GM18858 (cell line): ENCODE results near the gene OR4F15.
"Not testable (repeated sequence)": the region's sequence is repeated elsewhere in the genome, so short reads cannot be mapped to it uniquely, and the experiment has no call there.

Experiments
- ATAC-seq: cut with Tn5 transposase; IDR thresholded peaks from one replicate; pipeline ENCODE4 v1.9.1; 2021; ENCODE audit not compliant: unreplicated experiment

The OR4F15 gene, protein sequence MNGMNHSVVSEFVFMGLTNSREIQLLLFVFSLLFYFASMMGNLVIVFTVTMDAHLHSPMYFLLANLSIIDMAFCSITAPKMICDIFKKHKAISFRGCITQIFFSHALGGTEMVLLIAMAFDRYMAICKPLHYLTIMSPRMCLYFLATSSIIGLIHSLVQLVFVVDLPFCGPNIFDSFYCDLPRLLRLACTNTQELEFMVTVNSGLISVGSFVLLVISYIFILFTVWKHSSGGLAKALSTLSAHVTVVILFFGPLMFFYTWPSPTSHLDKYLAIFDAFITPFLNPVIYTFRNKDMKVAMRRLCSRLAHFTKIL

DNA sequence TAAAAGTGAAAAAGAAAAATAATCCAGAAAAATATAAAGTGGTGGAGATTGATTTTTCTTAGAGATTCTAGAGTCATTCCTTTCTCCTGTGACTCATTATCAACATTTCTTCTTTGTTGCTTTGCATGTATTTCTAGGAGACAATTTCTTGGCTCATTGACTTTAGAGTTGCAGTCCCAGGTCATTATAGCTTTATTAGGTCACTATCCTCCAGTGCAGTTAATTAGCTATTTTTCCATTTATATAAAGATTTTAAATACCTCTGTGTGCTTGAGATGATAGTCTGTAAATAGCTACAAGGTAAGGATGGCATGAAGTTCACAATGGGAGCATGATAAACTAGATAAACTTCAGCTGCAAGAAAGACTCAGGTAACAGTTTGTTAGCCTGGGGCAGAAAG, at the start of gene OR4F15:
OR4F15 (plus strand) TSS at position 301 of the 400 bp plus-strand sequence. CDS start 5,985 bp downstream, outside the sequence.
- no peak for ATAC-seq

DNA sequence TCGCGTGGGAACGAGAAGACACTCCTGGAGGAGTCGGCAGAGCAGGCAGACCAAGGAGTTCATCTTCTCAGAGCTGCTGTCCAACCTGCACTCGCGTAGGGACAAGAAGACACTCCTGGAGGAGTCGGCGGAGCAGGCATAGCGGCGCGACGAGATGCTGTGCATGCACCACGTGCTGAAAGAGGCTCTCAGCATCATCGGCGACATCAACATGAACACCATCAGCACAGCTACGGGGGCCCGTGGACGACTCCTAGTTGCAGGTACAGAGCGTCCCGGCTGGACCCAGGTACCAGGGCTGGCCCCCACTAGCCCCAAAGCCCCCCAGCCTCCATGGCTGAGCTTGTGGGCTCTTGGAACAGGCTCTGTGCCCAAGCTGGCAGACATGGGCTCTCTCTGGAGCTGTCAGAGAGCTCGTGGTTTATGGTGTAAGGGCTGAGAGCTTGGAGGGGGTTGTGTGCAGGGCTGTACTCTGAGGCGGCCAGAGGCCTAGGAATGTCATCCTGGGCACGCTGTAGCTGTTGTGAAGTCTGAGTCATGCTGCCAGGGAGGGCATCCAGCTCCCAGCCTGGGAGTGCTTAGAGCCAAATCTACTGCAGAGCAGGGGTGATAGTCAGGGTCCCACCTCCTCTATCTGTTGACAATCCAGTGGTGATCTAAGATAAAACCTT, 47.2 kb upstream of the OR4F15 start:
- not testable (repeated sequence) for ATAC-seq

DNA sequence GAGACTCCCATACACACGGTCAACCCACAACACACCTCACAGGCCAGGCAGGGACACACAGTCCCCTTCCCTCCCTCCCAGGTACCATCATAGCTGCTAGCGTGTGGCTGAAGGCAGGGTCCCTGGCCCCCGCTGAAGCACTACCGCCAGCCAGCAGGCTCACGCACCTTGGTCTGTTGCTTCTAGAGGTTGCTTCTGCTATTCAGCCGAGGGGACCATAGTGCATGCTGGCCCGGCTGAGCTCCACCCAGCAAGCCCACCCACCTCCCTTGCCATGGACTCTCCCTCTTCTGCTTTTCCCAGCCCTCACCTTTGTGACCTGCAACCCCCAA, 46.7 kb upstream of the OR4F15 start:
- not testable (repeated sequence) for ATAC-seq

DNA sequence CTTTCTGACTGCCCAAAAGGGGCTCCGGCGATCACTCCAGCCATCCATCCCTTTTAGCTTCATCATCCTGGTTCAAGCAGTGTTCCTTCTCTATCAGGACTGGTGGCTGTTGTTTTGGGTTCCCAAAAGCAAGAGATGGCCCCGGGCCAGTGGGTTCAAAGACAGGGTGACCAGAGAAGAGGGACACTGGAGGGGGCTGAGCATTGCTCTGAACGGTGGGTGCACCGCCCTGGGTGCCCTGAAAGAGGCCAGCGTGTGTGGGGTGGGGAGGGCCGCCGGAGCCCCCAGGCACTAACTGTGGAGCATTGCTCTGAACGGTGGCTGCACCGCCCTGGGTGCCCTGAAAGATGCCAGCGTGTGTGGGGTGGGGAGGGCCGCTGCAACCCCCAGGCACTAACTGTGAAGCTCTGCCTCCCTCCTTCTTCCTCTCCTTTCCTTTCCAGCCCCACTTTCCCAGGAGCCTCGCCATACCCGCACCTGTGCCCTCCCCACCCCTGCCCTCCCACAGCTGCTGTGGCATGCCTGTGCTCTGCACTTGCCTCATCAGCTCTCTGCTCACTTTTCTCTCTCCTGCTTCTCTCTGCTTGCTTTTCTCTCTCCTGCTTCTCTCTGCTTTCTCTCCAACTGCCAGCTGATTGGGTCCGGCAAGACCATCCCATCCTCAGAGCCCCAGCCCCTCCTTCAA, 46.1 kb upstream of the OR4F15 start:
- no peak for ATAC-seq

DNA sequence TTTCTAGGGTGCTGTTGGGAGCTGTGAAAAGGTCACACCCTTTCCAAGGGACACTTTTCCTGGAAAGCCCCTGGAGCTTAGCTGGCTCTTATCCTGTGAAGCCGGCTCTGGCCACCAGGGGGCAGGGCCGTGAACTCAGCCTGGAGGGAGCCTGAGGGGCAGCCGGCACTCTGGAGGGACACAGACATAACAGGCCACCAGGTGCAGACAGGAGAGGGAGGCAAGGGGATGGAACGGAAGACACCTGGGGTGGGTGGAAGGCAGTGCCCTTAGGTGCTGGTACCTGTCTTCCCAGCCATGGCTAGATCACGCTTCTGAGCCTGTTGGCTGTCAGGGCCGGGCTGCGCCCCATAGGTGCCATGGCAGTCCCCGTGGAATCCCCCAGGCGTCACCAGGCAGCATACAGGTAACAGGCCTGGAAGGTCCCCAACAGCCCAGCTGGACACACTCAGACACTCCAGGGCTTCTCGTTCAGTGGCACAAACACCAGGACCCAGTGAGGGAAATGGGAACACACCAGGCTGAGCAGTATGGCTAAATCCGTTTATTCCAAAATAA, 44.8 kb upstream of the OR4F15 start:
- ATAC-seq: not testable (repeated sequence)

DNA sequence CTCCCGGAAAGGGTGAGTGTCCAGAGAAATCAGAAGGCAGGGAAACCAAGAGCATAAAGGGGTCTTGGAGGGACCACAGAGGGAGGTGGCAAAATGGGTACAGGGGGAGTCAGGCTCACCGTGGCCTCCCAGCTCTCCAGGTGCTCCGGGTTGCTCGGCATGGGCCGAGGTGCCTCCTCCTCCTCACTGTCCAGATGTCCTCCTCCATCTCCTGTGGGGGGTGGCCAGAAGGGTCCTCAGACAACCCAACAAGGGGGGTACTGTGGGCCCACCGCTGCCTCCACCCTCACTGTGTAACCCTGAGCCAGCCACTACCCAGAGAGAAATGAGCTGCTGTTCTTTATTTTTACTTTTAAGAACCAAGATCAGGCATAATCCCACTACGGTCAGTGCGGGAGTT, 39.1 kb upstream of the OR4F15 start:
- ATAC-seq: no peak

DNA sequence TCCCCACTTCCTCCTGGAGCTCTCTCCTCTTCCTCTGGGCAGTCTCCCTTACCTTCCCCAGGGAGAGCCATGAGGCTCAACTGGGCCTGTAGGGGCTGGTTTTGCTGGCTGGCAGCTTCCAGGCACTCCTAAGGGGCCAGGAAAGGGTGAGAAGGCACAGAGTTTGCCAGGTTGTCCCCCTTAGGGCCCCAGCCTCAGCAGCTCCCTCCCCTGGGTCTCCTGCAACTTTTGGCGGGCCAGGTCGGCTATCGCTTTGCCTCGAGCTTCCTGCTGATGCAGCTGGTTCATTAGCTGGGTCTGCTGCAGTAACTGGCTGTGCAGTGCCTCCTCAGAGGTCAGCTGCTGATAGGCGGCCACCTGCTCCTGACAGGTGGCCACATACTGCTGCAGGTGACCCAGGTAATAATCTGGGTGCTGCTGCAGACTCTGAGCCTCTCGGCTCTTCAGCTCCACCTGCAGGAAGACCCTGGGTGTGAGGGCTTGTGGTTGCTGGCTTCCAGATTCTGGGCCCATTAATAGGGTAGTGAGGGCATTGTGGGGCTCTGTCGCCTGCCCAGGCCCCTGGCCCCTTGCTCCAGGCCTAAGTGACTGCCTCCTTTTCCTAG, 38.4 kb upstream of the OR4F15 start:
- ATAC-seq: no peak

DNA sequence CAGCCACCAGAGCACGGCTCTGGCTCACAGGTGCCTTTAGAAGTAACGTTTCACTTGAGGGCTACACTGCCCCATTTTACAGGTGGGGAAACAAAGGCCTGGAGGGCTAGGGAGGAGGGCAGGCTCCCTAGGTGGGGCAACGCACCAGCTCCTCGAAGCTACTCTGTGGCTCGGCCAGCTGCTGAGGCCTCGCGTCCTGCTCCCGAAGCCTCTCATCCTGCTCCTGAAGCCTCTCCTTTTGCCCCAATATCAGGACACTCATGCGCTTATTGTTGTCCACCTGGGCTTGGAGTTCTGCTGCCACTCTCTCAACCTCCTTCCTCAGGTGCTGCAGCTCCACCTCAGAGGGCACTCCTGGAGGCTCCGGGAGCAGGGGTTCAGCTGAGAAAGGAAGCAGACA, 36.9 kb upstream of the OR4F15 start:
- ATAC-seq: no peak

DNA sequence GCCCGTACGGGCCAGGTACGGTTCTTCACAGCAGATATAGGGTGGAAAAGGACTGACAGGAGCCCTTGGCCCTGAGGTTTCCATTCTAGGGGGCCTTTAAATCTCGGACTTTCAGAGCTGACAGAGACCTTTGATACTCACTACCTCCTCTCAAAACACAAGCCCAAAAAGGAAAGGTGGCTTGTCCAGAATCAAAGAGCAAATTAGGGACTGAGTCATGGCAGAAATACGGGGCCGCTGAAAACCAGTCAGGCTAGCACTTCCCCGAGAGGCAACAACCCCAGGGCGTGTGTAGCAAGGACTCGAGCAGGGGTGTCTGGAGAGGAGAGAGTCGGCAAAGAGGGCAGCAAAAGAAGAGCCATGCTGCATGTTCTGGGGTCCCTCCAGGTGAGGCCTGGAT, 33.4 kb upstream of the OR4F15 start:
- not testable (repeated sequence) for ATAC-seq

DNA sequence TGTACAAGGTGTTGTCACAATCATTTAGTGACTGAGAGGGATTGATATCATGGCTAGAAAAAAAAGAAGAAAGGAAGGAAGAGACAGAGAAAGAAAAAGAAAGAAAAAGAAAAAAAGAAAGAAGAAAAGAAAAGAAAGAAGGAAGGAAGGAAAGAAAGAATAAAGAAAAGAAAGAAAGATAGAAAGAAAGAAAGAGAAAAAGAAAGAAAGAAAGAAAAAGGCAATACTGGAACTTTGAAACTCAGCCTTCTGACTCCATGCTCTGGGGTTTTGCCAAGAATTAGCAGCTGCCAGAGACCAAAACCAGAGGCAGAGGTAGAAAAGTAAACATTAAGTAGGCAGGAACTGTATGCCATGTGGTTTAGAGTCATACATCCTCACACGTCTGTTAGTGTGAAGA, 31.8 kb upstream of the OR4F15 start:
- not testable (repeated sequence) for ATAC-seq

DNA sequence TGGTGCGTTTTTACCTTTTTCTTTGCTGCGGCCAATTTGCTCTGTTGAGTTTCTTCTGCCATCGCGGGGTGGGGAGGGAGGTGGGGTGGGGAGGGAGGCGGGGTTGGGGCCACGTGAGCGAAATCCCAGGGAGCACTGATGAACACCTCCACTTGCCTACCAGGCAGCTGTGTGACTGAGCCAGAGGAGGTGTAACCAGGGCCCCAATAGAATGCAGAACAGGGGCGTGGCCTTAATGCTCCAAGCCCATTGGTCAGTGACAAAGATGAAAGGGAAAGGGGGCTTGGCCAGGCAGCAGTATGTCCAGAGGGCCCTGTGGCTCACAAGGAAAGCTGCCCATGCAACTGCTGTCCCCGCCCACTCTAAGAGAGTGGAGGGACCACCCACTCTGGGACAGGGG, 30.1 kb upstream of the OR4F15 start:
- ATAC-seq: no peak

DNA sequence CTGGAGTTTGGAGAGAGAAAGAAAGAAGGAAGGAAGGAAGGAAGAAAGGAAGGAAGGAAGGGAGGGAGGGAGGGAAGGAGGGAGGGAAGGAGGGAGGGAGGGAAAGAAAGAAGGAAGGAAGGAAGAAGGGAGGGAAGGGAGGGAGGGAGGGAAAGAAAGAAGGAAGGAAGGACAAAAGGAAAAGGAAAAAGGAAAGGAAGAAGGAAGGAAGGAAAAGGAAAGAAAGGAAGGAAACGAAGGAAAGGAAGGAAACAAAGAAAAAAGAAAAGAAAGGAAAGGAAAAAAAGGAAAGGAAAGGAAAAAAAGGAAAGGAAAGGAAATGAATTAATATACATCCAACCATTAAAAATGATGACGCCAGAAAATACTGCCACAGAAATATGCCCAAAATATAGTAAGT, 27.4 kb upstream of the OR4F15 start:
- ATAC-seq: no peak

DNA sequence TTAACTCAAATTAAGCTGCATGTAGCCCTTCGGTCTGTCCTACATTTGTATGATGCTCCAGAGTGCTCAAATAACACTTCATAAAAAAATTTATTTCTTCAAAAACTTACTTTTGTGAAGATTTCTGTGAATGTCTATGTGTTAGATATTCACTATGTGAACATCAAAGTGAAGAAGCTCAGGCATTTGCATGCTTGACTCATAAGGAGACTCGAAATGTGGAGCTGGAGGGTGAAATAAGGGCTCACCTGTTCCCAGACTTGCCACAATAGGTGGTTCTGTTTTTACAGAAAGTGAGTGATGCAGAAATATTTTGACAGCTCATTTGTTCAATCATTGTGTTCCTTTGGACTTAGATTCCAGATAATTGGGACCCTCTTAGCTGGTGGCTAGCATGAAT, 25.6 kb upstream of the OR4F15 start:
- ATAC-seq: not testable (repeated sequence)

DNA sequence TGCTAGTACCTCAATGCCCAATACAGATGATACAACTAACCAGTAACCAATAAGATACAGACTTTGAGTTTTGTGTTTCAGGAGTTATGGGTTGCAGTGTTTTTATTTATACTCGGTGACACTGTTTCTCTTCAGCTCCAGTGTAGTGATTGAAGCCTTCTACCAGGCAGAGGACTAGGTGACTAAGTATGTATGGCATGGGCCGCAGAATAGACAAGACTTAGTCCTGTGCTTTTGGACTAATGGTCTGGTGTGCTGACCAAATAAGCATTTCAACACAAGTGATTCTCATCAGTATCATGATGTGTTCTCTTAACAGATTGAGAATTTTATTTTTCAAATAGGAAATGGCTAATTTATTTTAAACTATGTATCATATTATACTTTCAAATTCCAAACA, 24.0 kb upstream of the OR4F15 start:
- not testable (repeated sequence) for ATAC-seq

DNA sequence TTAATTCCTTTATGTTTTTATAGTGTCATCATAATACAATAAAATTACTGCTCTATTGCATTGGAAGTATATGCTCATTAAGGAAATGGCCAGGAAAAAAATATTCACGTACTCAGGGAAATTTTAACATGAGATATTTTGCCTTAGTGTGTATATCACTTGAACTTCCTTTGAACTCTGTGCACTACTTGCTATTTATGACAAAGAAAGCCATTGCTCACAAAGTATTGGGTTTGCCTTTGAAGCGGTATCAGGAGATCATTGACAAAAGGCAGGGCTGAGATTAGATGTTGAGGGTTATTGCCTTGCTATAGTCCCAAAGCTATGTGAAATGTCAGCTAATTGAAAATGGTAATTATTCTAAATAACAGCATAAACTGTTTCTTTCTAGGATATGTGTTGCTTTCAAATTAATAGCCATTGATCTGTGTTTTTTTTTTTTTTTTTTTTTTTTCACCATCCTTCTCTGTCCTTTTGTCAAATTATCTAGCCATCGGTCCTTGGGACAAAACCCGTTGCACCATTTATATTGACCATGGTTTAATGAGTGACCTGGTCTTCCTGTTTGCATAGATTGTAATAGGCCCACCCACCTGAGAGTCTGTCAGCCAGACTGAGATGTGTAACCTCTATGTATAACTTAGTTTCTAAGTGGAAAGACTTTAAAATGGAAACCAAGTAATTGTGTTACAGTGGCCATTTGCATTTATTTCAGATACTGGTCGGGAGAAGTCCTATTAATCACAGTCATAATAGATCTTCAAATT, 23.3 kb upstream of the OR4F15 start:
- not testable (repeated sequence) for ATAC-seq

DNA sequence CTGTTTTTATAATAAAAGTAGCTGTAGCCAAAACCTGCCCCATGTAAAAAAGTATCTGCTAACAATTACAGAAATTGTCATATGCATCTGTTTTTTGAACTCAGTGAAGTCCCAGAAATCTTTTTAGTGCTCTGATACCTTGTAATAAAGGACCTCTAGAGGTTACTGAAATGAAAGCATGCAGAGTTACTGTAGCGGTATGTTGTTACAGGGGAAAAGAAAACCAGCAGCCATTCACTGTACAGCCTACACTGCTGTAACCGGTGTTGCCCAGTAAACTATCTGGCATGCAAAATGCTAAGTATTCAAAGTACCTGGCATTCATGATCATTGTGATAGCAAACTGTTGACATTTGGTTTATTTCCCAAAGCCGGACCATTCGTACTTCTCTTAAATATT, 21.3 kb upstream of the OR4F15 start:
- ATAC-seq: not testable (repeated sequence)

DNA sequence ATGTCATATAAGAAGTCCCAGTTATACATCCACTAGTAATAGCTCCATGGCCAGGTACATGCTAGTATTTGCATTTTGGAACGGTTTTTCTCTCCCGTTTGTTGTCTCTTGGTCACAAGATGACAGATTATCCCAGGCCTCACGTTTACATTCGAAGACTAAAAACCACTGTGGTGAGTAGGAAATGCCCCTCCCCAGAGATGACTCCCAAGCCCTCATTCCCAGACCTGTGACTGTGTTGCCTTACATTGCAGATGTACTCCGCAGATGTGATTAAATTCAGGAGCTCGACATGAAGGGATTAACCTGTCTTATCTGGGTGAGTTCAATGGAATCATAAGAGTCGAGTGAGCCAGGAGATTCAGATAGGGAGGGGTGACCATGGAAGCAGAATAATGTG, 18.0 kb upstream of the OR4F15 start:
- ATAC-seq: not testable (repeated sequence)

DNA sequence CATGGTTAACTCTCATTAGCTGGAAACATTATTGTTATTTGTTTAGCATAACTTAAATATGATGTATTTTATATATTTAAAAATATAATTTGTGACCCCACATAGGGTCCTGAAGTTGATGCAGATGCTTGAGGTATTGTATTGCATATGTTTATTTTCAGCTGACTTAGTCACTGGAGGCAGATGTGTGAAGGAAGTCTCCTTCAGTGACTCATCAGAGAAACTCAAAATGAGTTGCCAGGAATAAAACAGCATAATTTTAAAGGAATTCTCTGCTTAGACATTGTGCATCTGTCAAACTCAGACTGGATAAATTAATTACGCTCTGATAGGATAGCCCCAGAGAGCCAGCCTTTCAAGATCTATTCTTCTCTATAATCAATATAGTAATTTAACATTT, 16.5 kb upstream of the OR4F15 start:
- ATAC-seq: no peak

DNA sequence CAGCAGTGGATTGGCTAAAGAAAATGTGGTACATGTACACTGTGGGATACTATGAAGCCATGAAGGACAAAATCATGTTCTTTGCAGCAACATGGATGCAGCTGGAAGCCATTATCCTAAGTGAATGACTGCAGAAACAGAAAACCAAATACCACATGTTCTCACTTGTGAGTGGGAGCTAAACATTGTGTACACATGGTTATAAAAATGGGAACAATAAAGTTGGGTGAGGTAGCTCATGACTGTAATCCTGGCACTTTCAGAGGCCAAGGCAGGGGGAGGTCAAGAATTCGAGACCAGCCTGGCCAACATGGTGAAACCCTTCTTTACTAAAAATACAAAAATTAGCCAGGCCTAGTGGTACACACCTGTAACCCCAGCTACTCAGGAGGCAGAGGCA, 12.3 kb upstream of the OR4F15 start:
- ATAC-seq: no peak

DNA sequence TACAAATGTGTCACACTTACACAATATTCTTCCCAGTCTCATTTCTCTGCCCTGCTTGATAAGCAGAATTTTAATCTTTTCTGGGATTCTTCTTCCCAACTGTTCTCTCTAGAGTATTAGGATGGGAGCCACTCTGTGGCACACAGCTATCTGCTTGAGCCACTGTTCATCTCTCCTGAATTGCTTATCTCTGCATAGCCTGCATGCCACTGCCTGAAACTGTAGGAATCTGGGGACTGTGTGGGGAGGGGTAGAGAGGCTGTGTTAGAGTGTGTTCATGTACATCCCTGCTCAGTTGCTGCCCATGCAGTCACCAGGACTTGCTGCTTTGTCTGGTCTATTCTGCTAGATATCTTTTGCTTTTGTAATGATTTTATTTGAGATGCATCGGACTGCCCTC, 11.0 kb upstream of the OR4F15 start:
- no peak for ATAC-seq

DNA sequence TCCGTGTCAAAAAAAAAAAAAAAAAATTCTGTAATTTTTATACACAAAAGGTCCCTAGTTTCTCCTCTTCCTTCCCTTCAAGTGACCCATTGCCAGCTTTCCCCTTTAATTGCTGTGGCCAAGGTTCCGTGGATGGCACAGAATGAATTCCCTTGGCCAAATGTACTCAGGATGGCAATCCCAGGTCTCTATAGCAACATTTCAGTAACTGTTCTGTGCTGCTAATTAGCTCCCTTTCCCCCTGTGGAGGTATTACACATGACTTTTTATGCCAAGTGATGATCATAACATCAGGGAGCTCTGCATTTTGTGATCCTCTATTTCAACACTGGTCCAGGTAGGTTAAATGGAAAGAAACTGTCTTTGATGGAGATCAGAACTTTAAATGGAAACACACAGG, 8.8 kb upstream of the OR4F15 start, which contains the start of gene OR4F6:
OR4F6 (plus strand) TSS at position 301 of the 400 bp plus-strand sequence. CDS start 2,211 bp downstream, outside the sequence.
- ATAC-seq: no peak
